DMS79 (cell line): ENCODE data around the gene GATAD1.
"Not testable (repeated sequence)": the region's sequence is repeated elsewhere in the genome, so short reads cannot be mapped to it uniquely, and the experiment has no call there.

Experiments used
- DNase-seq: peaks from one replicate; lab custom pipeline; 2025; lab: John Stamatoyannopoulos, UW

The GATAD1 gene

GRCh38 chr7:92483624-92484023, 36.3 kb downstream of the GATAD1 start:
- not testable (repeated sequence) for DNase-seq

DNA sequence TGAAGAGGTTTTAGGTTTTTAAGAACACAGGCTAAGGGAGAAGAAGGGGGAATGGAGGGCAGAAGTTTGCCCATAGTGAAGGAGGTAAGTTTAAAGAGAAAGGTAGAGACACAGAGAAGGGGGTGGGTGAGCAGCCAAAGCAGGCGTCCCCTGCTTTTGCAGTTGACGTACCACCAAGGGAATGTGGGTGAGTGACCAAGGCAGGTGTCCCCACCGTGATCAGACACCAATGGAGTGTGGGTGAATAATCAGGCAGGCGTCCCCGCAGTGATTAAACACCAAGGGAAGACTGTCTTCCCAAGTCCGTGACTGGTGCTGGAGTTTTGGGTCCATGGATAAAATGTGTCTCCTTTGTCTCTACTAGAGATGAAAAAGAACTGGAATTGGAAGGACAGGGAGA, 36.9 kb downstream of the GATAD1 start:
- not testable (repeated sequence) for DNase-seq

- no peak for DNase-seq
Measured at GRCh38 chr7:92485267-92485892, 38.1 kb downstream of the GATAD1 start.

DNA sequence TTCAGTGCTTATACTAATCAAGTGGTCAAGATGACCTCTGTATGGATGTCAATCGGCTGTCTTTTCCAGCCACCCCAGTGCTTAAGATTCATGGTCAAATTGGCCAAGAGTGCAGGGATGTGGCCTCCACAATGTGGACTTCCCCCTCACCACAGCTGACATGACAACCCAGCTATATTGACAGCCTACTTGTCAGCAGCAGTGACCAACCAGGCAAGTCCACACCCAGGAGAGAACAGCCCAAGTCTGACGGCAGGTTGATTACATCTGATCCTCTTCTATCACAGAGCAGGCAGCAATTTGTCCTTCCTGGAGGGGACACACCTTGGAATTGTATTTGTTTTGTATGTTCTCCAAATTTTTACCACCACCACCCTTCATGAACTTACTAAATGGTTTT, 38.7 kb downstream of the GATAD1 start:
- no peak for DNase-seq

- DNase-seq, result no peak
Measured at GRCh38 chr7:92487804-92488203, 40.5 kb downstream of the GATAD1 start.

- DNase-seq, result no peak
Measured at GRCh38 chr7:92489634-92490033, 42.4 kb downstream of the GATAD1 start.

GRCh38 chr7:92496876-92497275, 49.6 kb downstream of the GATAD1 start:
- no peak for DNase-seq

- no peak for DNase-seq
Measured at GRCh38 chr7:92498557-92498956, 51.3 kb downstream of the GATAD1 start.

- no peak for DNase-seq
Measured at GRCh38 chr7:92503767-92504166, 56.5 kb downstream of the GATAD1 start.

DNA sequence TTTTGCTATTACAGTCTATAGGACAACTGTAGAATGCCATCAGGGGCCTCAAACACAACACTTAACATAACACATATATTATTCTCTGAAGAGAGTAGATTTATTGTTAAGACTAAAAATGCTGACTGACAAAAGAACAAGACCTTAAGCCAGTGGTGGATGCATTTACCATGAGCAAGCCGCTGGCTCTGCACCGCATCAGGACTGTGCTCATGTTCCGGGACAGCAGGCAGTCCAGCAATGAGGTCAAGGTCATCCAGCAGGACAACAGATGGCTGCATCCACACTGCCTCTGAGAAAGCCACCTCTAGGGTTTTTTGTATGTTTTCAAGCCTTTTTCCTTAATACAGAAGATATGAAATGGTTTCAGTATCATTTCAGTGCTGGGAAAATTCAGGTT, 57.3 kb downstream of the GATAD1 start:
- no peak for DNase-seq

GRCh38 chr7:92506363-92506762, 59.1 kb downstream of the GATAD1 start:
- no peak for DNase-seq

DNA sequence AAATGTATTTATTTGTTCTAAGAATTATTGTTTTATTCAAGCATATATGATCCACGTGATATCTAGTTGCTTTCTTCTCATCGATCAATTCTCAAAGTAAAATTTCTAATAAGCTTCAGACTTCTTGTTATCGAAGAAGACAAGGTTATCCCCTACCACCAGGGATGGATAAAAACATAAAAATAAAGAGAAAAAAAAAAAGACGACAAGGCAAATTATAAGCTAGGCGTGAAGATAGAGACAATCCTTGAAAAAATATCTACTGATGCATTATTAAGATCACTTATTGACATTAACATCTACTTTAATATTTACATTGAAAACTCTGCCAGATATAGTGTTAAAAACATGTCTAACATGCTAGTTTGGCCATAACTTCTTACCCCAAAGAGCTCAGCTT, 61.7 kb downstream of the GATAD1 start:
- DNase-seq, result no peak
